ENCODE measurements around the gene TRIM23.

DNA sequence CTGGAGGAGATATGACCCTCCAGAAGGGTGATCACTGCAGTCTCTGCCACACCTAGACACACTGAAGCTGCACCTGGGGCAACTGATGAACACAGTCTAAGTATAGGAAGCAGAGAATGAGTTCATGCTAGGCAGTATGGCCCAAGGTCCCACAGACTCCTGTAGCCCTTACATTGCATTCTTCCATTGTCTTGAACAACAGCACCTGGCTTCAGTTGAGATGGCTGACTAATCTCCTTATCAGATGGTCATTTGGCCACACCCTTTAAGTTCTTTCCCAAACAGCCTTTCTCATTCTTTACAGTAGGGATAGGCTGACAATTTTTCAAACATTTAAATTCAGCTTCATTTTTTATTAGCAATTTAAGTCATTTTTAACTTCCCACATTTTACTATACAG, 84.3 kb downstream of the TRIM23 start:
- TF ChIP-seq EP300 (IDR thresholded peaks at IDR 0.05) (no peak), CHD2 (IDR thresholded peaks at IDR 0.05; ENCODE audit: low read length, partially characterized antibody) (no peak), EHF (CRISPR knock-in tag; IDR thresholded peaks at IDR 0.05) (no peak), SMC3 (IDR thresholded peaks at IDR 0.05) (no peak), CEBPB (IDR thresholded peaks at IDR 0.05) (no peak)
- TF ChIP-seq, protein P1, sequence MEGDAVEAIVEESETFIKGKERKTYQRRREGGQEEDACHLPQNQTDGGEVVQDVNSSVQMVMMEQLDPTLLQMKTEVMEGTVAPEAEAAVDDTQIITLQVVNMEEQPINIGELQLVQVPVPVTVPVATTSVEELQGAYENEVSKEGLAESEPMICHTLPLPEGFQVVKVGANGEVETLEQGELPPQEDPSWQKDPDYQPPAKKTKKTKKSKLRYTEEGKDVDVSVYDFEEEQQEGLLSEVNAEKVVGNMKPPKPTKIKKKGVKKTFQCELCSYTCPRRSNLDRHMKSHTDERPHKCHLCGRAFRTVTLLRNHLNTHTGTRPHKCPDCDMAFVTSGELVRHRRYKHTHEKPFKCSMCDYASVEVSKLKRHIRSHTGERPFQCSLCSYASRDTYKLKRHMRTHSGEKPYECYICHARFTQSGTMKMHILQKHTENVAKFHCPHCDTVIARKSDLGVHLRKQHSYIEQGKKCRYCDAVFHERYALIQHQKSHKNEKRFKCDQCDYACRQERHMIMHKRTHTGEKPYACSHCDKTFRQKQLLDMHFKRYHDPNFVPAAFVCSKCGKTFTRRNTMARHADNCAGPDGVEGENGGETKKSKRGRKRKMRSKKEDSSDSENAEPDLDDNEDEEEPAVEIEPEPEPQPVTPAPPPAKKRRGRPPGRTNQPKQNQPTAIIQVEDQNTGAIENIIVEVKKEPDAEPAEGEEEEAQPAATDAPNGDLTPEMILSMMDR (IDR thresholded peaks at IDR 0.05), result no peak
